Peyer's patch (tissue), 4 donors: ENCODE results near the gene TTC36.

Source experiments
- POLR2A ChIP-seq, 2 donors: fragments of 450-650 bp; IDR thresholded peaks; one replicate each; pipeline ENCODE4 v1.5.1; 2017; ENCODE audit warnings: antibody characterized with exemption in 2 of 2, mild to moderate bottlenecking in 2 of 2, moderate library complexity in 2 of 2
- TF ChIP-seq, protein P1 (sequence below), 6 experiments: fragments of 450-650 bp in 4 of 6; fragments of 200-600 bp in 2 of 6; sonication (generic) in 1 of 6; IDR thresholded peaks; one replicate each; pipeline ENCODE4 v1.5.1; 2017 to 2019; ENCODE audit warnings: antibody characterized with exemption in 6 of 6, mild to moderate bottlenecking in 3 of 6, moderate library complexity in 1 of 6

GRCh38 chr11:118536726-118537125, 9.5 kb downstream of the TTC36 start:
- TF ChIP-seq, protein P1, sequence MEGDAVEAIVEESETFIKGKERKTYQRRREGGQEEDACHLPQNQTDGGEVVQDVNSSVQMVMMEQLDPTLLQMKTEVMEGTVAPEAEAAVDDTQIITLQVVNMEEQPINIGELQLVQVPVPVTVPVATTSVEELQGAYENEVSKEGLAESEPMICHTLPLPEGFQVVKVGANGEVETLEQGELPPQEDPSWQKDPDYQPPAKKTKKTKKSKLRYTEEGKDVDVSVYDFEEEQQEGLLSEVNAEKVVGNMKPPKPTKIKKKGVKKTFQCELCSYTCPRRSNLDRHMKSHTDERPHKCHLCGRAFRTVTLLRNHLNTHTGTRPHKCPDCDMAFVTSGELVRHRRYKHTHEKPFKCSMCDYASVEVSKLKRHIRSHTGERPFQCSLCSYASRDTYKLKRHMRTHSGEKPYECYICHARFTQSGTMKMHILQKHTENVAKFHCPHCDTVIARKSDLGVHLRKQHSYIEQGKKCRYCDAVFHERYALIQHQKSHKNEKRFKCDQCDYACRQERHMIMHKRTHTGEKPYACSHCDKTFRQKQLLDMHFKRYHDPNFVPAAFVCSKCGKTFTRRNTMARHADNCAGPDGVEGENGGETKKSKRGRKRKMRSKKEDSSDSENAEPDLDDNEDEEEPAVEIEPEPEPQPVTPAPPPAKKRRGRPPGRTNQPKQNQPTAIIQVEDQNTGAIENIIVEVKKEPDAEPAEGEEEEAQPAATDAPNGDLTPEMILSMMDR (IDR thresholded peaks at IDR 0.05), result no peak
- no peak for TF ChIP-seq POLR2A (IDR thresholded peaks at IDR 0.05)
